ENCODE measurements around the gene FGF14. TPM values are rescaled to one million over a fixed set of nuclear protein-coding genes. Genes with fewer than 3 reads are reported as not detected.

FGF14 gene
- total and polyA plus RNA-seq, 2 of the 4 experiments (the other 2 are of a cell fraction) = under 0.01 TPM; not detected in 1

DNA sequence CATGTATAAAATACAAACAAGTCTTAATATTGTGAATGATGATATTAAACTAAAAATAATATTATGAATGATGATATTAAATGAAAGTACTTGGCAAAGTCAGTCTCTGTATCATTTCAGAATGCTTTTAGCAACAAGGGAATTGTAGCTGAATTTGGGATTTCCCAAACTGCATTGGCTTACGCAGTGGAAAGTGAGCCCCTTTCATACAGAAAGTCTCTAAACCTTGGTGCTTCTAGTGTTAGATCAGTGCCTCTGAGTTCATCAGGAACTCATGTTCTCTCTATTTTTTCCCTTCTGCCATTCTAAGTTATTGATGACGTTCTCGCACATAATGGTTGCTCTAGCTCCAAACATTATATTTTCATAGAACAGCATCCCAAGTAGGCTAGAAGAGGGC lies 649.4 kb downstream of the FGF14 start:
- no peaks in the 10 kb centered on the region for H3K9me1 ChIP-seq (ENCODE audit: insufficient read depth, low read length)
- H3K27ac ChIP-seq (ENCODE audit: insufficient read depth, low read length) = no peak overlapping the region
- H3K18ac ChIP-seq (ENCODE audit: low read depth, low read length) = no peak overlapping the region
- H3K4me2 ChIP-seq (ENCODE audit: low read depth, low read length) = no peak overlapping the region
- DNase-seq = no peak
- H3K14ac ChIP-seq (replicated peaks; ENCODE audit: low read depth, low read length) = no peak overlapping the region
- in situ Hi-C loops (cut with MboI; ENCODE audit: low sequenced_read_pairs) = loop anchor here (10.0 kb wide), 1 partner anchor 608 kb away; no protein-coding TSS in a partner anchor
- H3K56ac ChIP-seq (ENCODE audit: extremely low read depth, insufficient read depth, low read length) = no peak overlapping the region
- no peak overlapping the region for H3K4ac ChIP-seq (ENCODE audit: low read depth, low read length)
- no peak overlapping the region for H3K23ac ChIP-seq (ENCODE audit: low read depth, low read length)
- no peak overlapping the region for H2AK9ac ChIP-seq (replicated peaks; ENCODE audit: low read depth, low read length, poor library complexity)
- H3K27me3 ChIP-seq (ENCODE audit: control insufficient read depth, insufficient read depth, low read length) = no peaks in the 10 kb centered on the region
- no peaks in the 10 kb centered on the region for H4K20me1 ChIP-seq (ENCODE audit: insufficient read depth, low read length)
- no peak overlapping the region for H3K9ac ChIP-seq (ENCODE audit: low read depth, low read length)
- TF ChIP-seq MAZ (IDR thresholded peaks at IDR 0.05; ENCODE audit: borderline replicate concordance, low read depth, low read length) (no peak), POLR2A (IDR thresholded peaks at IDR 0.05; ENCODE audit: low read depth, low read length) (no peak), BHLHE40 (IDR thresholded peaks at IDR 0.05; ENCODE audit: low read depth, low read length) (no peak), FOS (IDR thresholded peaks at IDR 0.05; ENCODE audit: low read depth, low read length) (no peak)
- no peak overlapping the region for H2AK5ac ChIP-seq (ENCODE audit: low read depth, low read length)
- no peak for ATAC-seq (ENCODE audit: low read depth)
- 83% methylated on average over 1 of the region's 3 CpGs; no CpG with 5 or more reads in 1 of the 2 experiments for WGBS, 2 experiments (ENCODE audit: extremely low coverage in 2 of 2, insufficient read length in 1 of 2)
- H3K4me1 ChIP-seq (ENCODE audit: control insufficient read depth, insufficient read depth, low read length) = no peaks in the 10 kb centered on the region
- H4K8ac ChIP-seq (ENCODE audit: low read depth in 2 of 2, low read length in 2 of 2) = no peak overlapping the region
- intact Hi-C loops (cut with micrococcal nuclease) = no loop called here
- no peaks in the 10 kb centered on the region for H3K36me3 ChIP-seq (ENCODE audit: control insufficient read depth, insufficient read depth, low read length)
- no peaks in the 10 kb centered on the region for H3K79me1 ChIP-seq (ENCODE audit: low read depth in 1 of 2, low read length in 2 of 2)
- no peak overlapping the region for H2BK20ac ChIP-seq (ENCODE audit: low read depth, low read length)
- H3K9me3 ChIP-seq (ENCODE audit: control insufficient read depth, insufficient read depth, low read length) = no peaks in the 10 kb centered on the region
- H3K4me3 ChIP-seq (ENCODE audit: insufficient read depth, low read depth, low read length) = no peak overlapping the region
- BruUV-seq (replicated peaks) = no TSS peak
- ChIA-PET POLR2A (ENCODE audit: unreplicated experiment) (no interaction called here), CTCF (interaction anchor here (0.6 kb wide), 1 partner anchor 31 kb away, joined by 4 read pairs; no protein-coding TSS in a partner anchor)
- dilution Hi-C loops (cut with HindIII; ENCODE audit: low sequenced_read_pairs, unreplicated experiment) = no loop called here
- H2BK5ac ChIP-seq (ENCODE audit: low read depth, low read length, poor library complexity, severe bottlenecking) = no peak overlapping the region
- no peak overlapping the region for H4K91ac ChIP-seq (ENCODE audit: insufficient read depth, low read depth, low read length)
- H2BK120ac ChIP-seq (ENCODE audit: low read depth, low read length) = no peak overlapping the region
- no peak overlapping the region for H2BK15ac ChIP-seq (ENCODE audit: low read depth, low read length)
- H4K5ac ChIP-seq (ENCODE audit: low read depth, low read length) = no peak overlapping the region
- H2AFZ ChIP-seq (replicated peaks; ENCODE audit: low read length, poor library complexity) = no peak overlapping the region

Data from IMR-90 (cell line).